K562 treated with DMSO at 1 percent for 4 hours (cell line): ENCODE measurements around the gene CEBPG. TPM values are rescaled to one million over a fixed set of nuclear protein-coding genes. Genes with fewer than 3 reads are reported as not detected.

ENCODE experiments used
- total RNA-seq: library from RNA; unstranded; fragments of 300-600 nt; gene quantifications from 2 replicates; pipeline ENCODE4 v1.2.3, GENCODE V29; 2022; ENCODE audit not compliant: insufficient read depth

The CEBPG gene
- 45.5 and 46.9 TPM in 2 replicates for total RNA-seq

GRCh38 chr19:33373453-33374235 is at the start of gene CEBPG:
TSS of gene CEBPG (plus strand) at chr19:33373709. CDS start at chr19:33379240, 5,531 bp downstream.

Other genes with a start within 250 kb of the CEBPG start
- gene WDR88, start 241.6 kb upstream of the CEBPG start, total RNA-seq: not detected in 2 replicates
- gene LRP3, start 179.4 kb upstream of the CEBPG start, total RNA-seq: not detected in 2 replicates
- not detected in 2 replicates for gene SLC7A10, start 147.9 kb upstream of the CEBPG start, total RNA-seq
- gene CEBPA, start 71.2 kb upstream of the CEBPG start, total RNA-seq: 0.38 and 0.78 TPM in 2 replicates
- gene PEPD, start 148.1 kb downstream of the CEBPG start, total RNA-seq: 39.2 and 40.0 TPM in 2 replicates
- not detected in 2 replicates for gene CHST8, start 248.2 kb downstream of the CEBPG start, total RNA-seq